ENCODE measurements around the gene PGPEP1. TPM values are rescaled to one million over a fixed set of nuclear protein-coding genes. Genes with fewer than 3 reads are reported as not detected.

PGPEP1 gene
- total and polyA plus RNA-seq, 2 donors (not counting 3 experiments of a cell fraction or from before 2014, with no cell fraction given), result 9.9 to 27.2 TPM

DNA sequence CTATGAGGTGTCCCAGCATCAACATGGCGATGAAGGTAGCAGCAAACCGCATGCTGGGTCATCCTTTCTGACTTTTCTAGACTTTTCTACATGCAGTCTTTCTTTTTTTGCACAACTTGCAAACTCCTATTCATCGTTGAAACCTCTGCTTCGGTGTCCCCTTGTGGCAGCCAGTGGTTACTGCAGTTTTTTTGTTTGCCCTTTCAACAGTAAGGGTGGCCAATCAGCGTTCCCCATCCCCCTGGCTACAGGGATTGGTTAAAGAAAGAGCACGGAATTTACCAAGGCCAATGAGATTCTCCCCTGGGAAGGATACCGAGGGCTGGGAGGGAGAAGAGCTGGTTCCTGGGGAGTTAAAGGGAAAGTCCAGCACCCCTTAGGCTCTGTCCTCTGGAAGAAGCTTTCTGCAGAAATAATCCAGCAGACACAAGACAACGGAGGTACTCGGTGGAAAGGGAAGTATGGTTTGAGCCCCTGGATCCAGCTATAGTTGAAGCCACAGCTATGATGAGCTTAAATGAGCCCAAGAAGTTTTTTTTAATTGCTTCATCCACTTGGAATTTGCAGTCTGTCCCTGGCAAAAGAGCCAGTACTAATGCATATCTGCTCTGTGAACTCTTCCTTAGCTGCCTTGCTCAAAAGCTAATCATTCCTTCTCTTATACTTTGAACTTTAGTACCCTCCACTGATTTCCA, 11.9 kb upstream of the PGPEP1 start:
- no peaks in the 10 kb centered on the region for H3K9me3 ChIP-seq (replicated peaks; ENCODE audit: control insufficient read depth, insufficient read depth, low read length)
- no TSS peak for BruUV-seq (replicated peaks)
- peak overlapping the region; percentile 13 for H3K27ac ChIP-seq (ENCODE audit: insufficient read depth, low read depth, low read length)
- DNase-seq (ENCODE audit: low read depth, low spot score) (peak; percentile 97), FAIRE-seq (peak; percentile 97)
- H3K9ac ChIP-seq (replicated peaks; ENCODE audit: extremely low read depth, insufficient read depth, low read length), result peak overlapping the region; percentile 43
- peak overlapping the region in 2 of 3 experiments; percentile 4 to 16 for H3K4me3 ChIP-seq (replicated peaks in 1 of 3; ENCODE audit: insufficient read depth in 1 of 3, low read depth in 1 of 3, low read length in 3 of 3)
- TF ChIP-seq MYC (IDR thresholded peaks at IDR 0.05; ENCODE audit: low read depth, low read length), result no peak
- peak; percentile 84 to 97 for TF ChIP-seq CTCF (IDR thresholded peaks at IDR 0.05; ENCODE audit: extremely low read depth in 1 of 2, insufficient read depth in 1 of 2, low read depth in 1 of 2, low read length in 2 of 2)
- no peak for TF ChIP-seq EZH2 (IDR thresholded peaks at IDR 0.05; ENCODE audit: borderline replicate concordance, low read depth, low read length, severe bottlenecking)
- no peak for TF ChIP-seq POLR2A (IDR thresholded peaks at IDR 0.05; ENCODE audit: low read depth, low read length)
- peaks cover 0 to 2% of the 10 kb centered on the region in 2 experiments for H3K27me3 ChIP-seq (ENCODE audit: control insufficient read depth in 2 of 2, insufficient read depth in 2 of 2, low read length in 2 of 2)
- no peaks in the 10 kb centered on the region for H3K9me1 ChIP-seq (replicated peaks; ENCODE audit: control insufficient read depth, extremely low read depth, insufficient read depth, low read length)
- H3K4me2 ChIP-seq (ENCODE audit: insufficient read depth, low read length), result peak overlapping the region; percentile 66
- POLR2A ChIA-PET, result interaction anchor here (0.6 to 6.2 kb wide), 8 partner anchors 11 to 58 kb away, joined by 3 to 103 read pairs (median 6); partner anchors contain the start of genes GDF15 and JUND
- CTCF ChIA-PET, result interaction anchor here (0.6 to 10.9 kb wide), 54 partner anchors 8 to 217 kb away, joined by 3 to 401 read pairs (median 5); partner anchors contain the start of genes GDF15, IQCN, JUND and PGPEP1
- no peaks in the 10 kb centered on the region for H3K79me2 ChIP-seq (ENCODE audit: control insufficient read depth, insufficient read depth, low read length)
- H2AFZ ChIP-seq (ENCODE audit: low read depth, low read length), result peak overlapping the region; percentile 97
- dilution Hi-C loops (cut with MboI; ENCODE audit: extremely low pct_ligation_motif_present, low sequenced_read_pairs) (no loop called here), intact Hi-C loops (cut with micrococcal nuclease) (loop anchor here (1.0 to 10.0 kb wide), 3 partner anchors 49 to 214 kb away; no protein-coding TSS in a partner anchor)
- H3K4me1 ChIP-seq (ENCODE audit: control insufficient read depth, extremely low read depth, insufficient read depth, low read length), result peaks cover 8% of the 10 kb centered on the region
- no peaks in the 10 kb centered on the region for H3K36me3 ChIP-seq (ENCODE audit: control insufficient read depth in 2 of 2, extremely low read depth in 1 of 2, insufficient read depth in 2 of 2, low read length in 2 of 2)
- no peaks in the 10 kb centered on the region for H4K20me1 ChIP-seq (replicated peaks; ENCODE audit: control insufficient read depth, extremely low read depth, insufficient read depth, low read length)
